AG08395 (cell line): ENCODE results near the gene TBATA.

Experiments used
- DNase-seq: peaks from one replicate; pipeline ENCODE4 v3.0.0; 2012; ENCODE audit warnings: mixed read lengths, low spot score

Gene TBATA

DNA sequence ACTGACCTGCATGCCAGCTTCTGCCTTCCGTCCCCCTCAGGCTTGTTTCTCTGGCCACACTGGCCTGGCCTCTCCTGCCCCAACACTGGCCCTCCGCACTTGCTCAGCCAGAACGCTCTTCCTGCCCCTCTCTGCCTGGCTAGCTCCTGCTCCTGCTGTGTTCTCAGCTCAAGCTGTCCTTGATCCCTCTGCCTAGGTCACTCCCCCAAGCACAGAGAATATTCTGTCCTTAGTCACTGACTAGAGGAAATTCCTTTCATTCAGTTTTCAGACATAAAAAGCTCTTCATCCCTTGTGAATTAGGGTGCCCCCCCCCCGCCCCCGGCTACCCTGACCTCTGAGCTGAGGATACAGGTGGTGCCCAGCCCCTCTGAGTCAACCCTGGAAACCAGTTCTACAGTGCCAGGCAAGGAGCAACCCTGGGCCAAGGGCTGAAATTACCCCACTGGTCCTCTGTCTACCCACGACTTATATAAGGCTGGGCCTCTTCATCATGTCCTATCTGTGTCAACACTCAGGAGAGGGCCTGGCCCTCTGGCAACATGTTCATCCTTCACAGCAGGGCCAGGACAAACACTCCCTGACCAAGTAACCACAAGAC, 23.9 kb upstream of the TBATA start:
- no peak for DNase-seq

GRCh38 chr10:70807556-70807955, 22.4 kb upstream of the TBATA start:
- DNase-seq = no peak

- DNase-seq = no peak
Measured at GRCh38 chr10:70806841-70807240, 21.7 kb upstream of the TBATA start.

- DNase-seq = no peak
Measured at GRCh38 chr10:70805619-70806215, 20.5 kb upstream of the TBATA start.

DNA sequence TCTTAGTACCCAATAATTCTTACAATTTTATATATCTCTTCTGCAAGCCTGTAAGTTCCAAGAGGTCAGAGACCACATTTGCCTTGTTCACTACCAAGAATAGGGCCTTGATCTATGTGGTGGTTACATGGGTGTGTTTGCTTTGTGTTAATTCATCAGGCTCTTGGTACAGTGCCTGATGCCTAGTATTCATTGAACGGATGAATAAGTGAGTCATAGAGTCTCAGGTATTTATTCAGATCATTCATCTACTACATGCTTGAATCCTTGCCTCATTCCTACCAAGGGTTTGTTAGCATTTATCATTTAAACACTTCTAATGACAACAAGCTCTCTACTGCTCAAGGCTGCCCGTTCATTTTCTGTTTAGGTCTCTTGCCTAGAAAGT, 19.2 kb upstream of the TBATA start:
- DNase-seq = no peak

DNA sequence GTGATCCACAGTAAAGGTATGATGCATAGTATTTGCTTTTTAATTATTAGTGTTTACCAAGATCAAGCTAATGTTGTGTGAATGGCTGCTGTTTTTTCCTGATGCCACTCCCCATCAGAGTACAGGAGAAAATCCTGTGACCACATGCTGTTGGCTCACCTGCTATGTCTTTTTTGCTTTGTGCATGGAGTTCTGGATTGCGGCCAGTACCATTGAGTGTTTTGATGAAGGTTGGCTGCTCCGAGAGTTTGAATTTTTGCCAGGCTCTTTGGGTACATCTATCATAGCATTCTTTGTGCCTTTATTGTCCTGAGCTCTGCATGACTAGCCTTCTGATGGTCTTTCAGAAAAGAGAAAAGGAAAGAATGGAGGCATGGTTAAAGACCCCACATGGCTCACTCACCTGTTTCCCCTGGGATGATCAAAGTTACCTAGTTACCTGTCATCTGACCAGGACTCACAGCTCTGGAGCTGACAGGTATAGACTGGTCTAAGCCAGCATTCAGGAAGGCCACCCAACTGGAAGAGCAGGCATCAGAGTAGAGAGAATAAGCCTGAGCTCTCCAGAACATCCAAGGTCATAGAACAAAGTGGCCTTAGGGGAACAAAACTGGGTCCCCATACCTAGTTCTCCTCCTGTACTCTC, 18.7 kb upstream of the TBATA start:
- DNase-seq = no peak

DNA sequence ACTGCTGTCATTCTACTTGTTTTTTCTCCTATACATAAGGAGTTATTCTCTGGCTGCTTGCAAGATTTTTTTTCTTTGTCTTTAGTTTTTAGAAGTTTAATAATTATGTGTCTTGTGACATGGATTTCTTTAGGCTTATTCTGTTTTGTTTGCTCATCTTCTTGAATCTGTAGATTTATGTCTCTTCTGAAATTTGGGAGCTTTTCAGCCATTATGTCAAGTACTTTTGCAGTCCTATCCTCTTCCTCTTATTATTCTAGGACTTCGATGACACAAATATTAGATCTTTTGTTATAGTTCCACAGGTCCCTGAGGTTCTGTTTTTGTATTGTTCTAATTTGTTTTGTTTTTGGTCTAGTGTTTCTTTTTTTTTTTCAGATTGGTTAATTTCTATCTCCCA, 16.7 kb upstream of the TBATA start:
- DNase-seq = no peak

DNA sequence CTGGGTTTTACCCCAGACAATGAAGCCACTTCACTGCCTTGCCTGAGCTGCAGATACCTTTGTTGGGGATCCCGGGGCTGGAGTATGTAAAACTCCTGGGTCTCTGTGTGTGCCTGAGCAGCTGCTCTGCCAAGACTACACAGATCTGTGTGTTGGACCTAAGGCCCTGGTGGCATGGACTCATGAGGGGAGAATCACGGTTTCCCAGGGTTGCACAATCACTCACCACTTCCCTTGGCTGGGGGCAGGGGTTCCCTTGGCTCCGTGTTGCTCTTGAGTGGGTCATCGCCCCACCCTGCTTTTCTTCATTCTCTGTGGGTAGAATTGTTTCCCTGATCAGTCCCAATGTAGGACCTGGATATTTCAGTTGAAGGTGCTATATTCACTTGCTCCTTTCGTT, 13.9 kb upstream of the TBATA start:
- no peak for DNase-seq

GRCh38 chr10:70797840-70798239, 12.7 kb upstream of the TBATA start:
- DNase-seq = no peak

DNA sequence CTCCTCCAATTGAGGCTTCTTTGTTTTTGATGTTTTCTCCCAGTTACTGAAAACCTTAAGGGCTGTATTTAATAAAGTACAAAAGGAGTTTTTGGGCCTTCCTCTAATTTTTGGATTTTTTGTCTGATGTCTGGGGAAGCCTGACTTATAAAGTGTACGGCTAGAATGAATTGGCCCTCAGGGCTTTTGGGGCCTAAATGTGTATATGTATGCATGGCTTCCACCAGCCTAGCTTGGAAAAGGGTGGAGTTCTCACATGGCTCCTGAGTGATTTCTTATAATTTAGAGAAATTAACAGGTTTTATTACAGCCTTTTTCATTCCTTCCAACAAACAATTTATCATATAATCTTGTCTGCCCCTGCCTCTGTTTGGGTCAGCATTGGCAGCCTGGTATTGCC, 10.4 kb upstream of the TBATA start:
- no peak for DNase-seq

DNA sequence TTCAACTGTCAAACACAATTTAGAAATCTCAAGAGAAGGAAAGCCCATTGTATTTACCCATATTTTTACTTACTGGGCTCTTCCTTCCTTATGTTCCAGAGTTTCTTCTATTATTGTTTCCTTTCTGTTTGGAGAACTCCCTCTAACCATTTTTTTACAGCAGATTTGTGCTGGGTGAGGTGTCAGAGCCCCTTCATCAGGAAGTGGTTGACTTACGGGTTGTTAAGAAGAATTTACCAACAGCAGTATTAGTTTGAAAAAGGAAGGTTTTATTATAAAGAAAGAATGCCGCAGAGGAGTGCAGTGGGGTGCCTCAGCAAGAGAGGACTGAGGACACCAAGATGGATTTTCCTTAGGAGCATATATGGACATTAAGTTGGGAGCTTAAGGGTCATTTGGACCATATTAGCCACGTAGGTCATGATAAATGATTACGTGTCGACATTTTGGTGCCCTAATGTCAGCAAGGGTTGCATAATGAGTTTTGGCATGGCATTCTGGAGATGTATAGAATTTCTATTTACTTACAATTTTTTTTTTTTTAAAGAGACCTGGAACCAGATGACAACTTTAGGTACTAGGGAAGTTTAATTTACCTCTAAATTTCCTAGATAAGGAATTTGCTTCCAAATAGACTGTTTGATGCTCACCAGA, 6.3 kb upstream of the TBATA start:
- DNase-seq = no peak

DNA sequence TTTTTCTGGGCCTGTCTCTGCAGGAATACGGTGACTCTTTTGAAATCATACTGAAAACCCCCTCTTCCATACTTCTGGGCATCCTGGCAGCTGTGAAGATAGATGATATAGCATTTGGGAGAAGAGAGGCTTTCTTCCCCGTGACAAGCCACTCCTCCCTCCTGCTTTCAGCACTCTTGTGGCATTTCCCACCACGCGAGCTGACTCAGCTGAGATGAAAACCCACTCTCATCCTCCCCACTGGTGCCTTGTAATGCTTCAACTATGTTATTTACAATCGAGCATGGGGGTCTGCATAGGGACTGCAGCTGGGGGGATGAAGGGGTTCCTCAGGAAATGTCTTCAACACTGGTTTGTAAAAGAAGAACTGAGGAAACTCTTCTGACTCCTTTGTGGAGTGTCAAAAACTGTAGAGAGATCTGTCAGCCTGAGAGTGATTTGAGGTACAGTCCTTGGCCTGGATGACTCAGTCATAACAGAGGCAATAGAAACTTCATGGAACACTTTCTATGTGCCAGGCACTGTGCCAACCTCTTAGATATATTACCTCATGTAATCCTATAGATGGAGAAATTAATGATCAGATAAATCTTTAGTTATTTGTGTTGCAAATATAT, 1.7 kb upstream of the TBATA start:
- DNase-seq = no peak

DNA sequence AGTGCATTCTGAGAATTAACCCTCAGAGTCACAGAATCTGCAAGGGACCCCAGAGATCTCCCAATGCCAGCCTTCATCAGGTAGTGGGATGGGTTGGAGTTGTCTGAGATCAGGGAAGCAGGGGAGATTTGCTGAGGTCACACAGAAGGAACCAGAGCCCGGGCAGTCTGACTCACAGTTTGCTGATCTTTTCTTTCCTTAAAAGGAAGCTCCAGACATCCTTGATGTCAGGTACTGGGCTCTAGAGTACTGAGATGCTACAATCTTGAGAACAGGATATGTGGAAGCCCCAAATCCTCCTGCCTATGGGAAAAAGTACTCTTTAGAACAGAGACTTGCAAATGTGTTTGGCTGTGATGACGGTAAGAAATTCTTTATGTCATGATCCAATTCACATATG, 706 bp downstream of the TBATA start:
- DNase-seq = no peak

- DNase-seq = no peak
Measured at GRCh38 chr10:70784016-70784415, 1.2 kb downstream of the TBATA start.

DNA sequence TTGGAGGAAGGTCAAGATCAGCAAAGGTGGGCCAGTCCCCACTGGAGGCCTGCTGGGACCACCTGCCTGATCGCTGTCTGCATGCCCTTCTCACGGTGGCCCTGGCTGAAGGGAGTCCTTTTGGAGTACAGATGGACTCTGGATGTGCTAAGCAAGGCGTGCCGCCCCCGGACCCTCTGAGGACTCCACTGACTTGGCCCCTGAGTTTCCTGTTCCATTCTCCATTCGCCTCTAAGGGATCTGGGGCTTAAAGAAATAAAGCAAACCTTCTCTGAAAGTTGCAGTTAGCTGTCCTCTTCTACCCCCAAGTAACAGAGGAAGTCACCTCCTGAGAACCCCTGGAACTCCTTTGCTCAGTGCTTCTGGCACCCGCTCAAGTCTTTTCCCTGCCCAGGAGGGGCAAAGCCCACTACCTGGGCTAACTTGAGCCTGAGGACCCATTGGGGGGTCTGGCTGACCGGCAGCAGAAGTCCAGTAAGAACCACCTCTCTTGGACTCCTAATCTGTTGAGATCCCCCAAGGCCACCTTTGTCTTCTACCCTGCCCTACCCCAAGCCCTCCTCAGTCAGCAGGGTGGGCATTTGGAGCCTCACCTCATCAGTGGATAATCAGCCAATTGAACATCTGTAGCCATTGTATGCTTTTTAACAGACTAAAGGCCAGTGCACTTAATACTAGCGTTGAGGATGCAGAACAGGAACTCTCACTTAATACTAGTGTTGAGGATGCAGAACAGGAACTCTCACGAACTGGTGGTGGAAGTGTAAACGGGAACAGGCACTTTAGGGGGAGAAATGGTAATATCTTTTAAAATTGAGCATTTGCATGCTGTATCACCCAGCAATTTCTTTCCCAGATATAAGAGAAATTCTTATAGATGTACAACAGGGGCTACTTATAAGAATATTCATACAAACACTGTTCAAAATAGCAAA, 2.2 kb downstream of the TBATA start:
- DNase-seq = no peak

DNA sequence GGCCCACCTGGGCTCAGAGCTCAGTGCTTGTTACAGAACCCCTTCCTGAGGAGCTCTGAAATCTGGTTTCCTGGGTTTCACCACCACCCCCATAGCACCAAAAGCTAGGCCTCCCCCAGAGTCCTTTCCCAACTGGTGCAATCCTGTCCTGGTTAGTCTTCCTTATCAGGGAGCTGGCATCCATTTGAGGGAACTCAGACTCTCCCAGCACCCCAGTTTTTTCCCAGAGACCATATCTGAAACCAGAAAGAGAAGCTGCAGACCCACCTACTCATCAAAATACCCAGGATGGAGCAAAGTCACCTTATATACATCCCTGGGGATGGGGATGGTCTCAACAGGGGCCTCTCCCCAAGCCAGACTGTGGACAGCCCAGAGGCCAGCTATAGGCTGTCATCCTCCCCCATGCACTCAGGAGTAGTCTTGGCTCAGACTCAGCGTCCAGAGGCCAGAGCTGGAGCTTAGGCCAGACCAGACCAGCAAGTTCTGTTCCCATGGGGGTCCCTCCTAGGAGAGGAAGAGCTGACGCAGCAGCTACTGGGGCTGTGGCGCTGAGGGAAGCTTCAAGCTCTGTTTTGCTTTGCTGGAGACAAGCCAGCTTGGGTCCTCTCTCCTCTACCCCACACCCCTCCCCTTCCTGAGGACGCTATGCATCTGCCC, 3.0 kb downstream of the TBATA start:
- DNase-seq = no peak

GRCh38 chr10:70781461-70782051, 3.6 kb downstream of the TBATA start:
- DNase-seq = no peak

DNA sequence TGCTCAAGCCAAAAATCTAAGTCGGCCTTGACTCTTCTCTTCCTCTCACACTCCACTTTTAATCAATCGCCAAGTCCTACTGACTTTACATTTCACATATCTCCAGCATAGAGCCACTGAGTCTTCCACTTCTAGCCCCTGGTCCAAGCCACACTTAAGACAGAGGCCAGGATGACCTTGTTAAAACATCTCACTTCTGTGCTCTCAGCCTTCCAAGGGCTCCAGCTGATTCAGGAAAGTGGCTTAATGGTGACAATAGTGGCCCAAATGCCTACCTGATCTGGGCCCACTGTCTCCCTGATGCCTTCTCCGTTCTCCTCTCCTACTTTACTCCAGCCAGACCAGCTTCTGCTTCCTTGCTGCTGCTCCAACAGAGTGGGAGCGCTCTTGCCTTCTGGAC, 4.4 kb downstream of the TBATA start:
- DNase-seq = no peak

DNA sequence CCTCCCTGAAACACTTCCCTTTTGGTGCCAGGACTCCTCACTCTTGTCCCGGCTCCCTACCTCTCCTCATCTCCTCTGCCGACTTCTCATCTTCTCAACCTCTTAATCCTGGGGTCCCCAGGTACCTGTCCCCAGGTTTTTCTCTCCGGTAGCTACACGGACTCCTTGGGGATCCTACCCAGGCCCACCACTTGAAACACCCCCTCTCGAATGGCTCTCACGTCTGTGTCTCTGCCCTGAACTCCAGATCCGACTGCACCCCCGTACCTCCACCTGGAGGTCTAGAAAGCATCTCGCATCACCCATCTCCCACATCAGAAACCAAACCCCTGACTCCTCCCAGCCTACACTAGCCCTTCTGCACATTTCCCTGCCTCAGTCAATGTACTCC, 4.8 kb downstream of the TBATA start:
- no peak for DNase-seq

DNA sequence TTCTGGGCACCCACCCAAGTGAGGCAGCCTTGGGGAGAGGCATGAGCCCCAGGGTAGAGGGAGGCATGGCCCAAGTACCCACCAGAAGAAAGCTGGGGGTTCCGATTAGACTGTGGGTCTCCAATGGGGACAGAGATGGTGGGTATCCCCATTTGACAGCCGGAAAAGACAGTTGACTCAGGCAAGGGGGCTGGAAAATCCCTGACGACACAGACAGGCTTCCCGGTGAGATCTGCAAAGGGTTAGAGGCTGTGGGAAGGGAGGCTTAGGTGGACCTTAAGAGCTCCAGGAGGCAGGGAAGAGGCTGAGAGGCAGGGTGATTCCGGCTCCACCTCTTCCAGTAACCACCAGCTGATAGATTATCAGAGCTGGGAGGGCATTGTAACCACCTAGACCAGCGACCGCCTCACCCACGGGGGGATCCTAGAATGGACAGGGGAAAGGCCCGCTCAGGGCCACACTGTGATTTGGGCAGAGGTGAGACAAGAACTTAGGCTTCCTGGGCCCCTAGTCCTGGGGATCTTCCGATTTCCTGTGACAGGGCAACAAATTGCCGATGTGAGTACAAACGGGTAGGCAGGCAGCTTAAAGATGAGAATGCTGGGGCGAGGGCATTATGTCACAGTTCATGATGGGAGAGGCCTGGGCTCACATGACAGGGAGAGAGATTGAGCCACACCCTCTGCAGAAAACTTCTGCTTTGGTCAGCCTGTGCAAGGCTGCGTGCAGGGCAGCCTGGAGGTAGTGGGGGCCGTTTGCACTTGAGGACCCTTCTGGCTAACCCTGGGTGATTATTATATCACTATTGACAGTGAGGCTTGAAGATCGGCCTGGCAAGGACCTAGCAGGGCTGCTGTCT, 5.4 kb downstream of the TBATA start:
- DNase-seq = no peak
